GM12864 (cell line): ENCODE data around the gene TRMT10C.
"Not testable (repeated sequence)": the region's sequence is repeated elsewhere in the genome, so short reads cannot be mapped to it uniquely, and the experiment has no call there.

Source experiments
- DNase-seq: peaks from one replicate; pipeline ENCODE4 v3.0.0-alpha.2; 2011; ENCODE audit warnings: low read depth
- H3K4me3 ChIP-seq: 2 replicates; pipeline ENCODE4 v1.5.1; 2011; ENCODE audit warnings: mild to moderate bottlenecking, low read depth, low read length, control low read depth
- CTCF ChIP-seq: IDR thresholded peaks from 2 replicates; pipeline ENCODE4 v1.5.1; 2011; ENCODE audit warnings: low read depth, mild to moderate bottlenecking, moderate library complexity, low read length, control low read depth, inconsistent platforms; ENCODE audit errors: missing control alignments

Gene TRMT10C

GRCh38 chr3:101532783-101533602 lies 28.7 kb upstream of the TRMT10C start:
- no peak for DNase-seq
- no peak overlapping the region for H3K4me3 ChIP-seq
- no peak for TF ChIP-seq CTCF

- no peak for TF ChIP-seq CTCF
- H3K4me3 ChIP-seq, result no peak overlapping the region
- no peak for DNase-seq
Measured at GRCh38 chr3:101533603-101533968, 28.1 kb upstream of the TRMT10C start.

- H3K4me3 ChIP-seq, result no peak overlapping the region
- no peak for TF ChIP-seq CTCF
- no peak for DNase-seq
Measured at GRCh38 chr3:101535221-101535620, 26.4 kb upstream of the TRMT10C start.

GRCh38 chr3:101536266-101536665 lies 25.4 kb upstream of the TRMT10C start:
- H3K4me3 ChIP-seq, result no peak overlapping the region
- no peak for TF ChIP-seq CTCF
- no peak for DNase-seq

- H3K4me3 ChIP-seq, DNase-seq: not testable (repeated sequence)
Measured at GRCh38 chr3:101536955-101537354, 24.7 kb upstream of the TRMT10C start.

GRCh38 chr3:101542957-101543356 lies 18.7 kb upstream of the TRMT10C start:
- no peak for TF ChIP-seq CTCF
- DNase-seq, result no peak
- no peak overlapping the region for H3K4me3 ChIP-seq

GRCh38 chr3:101544161-101544850 lies 17.4 kb upstream of the TRMT10C start:
- DNase-seq, result no peak
- H3K4me3 ChIP-seq, result no peak overlapping the region
- TF ChIP-seq CTCF, result no peak
